ENCODE results near the gene CLIC4.
"Not testable (repeated sequence)": the region's sequence is repeated elsewhere in the genome, so short reads cannot be mapped to it uniquely, and the experiment has no call there.

CLIC4 gene

GRCh38 chr1:24745711-24746413 lies 615 bp downstream of the CLIC4 start:
- DNase-seq (ENCODE audit: low read depth in 2 of 2): peak in 1 of 2 experiments; percentile 4

GRCh38 chr1:24748191-24749121 lies 3.2 kb downstream of the CLIC4 start:
- no peak for DNase-seq (ENCODE audit: low read depth in 2 of 2)

DNA sequence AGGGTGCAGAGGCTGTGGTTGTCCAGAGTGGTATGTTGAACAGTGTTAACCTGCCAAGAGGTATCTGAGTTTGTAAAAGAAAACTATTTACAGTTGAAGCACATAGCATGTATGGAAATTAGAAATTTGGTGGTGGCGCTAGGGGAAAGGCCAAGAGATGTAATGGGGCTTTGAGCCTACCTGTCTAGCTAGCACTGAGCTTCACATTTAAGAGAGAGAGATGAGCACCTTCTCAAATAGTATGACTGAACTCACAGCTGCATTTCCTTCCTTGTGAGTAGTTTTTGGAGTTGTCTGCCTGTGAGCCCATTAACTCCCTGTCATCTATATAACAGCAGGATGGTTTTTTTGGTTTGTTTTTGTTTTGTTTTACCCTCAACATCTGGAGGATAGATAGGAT lies 4.0 kb downstream of the CLIC4 start:
- no peak for DNase-seq (ENCODE audit: low read depth in 2 of 2)

GRCh38 chr1:24749886-24750285 lies 4.6 kb downstream of the CLIC4 start:
- DNase-seq (ENCODE audit: low read depth in 2 of 2): no peak

DNA sequence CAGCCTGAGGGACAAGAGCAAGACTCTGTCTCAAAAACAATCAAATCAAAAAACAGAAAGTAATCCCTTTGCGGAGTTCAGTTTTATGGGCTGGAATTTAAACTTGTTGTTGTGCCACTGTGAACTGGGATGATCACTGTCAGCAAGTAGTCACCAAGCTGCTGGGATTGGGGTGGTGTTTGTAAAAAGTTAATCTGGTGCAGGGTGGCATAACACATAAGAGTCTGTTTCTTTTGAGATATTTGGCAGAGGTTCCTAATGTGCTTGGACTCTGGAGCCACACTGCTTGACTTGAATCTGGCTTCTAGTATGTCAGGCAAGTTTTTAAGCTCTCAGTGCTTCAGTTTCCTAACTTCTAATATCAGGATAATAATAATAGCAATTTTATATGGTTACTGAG lies 6.6 kb downstream of the CLIC4 start:
- no peak for DNase-seq (ENCODE audit: low read depth in 2 of 2)

- DNase-seq (ENCODE audit: low read depth in 2 of 2): no peak
Observed at GRCh38 chr1:24752305-24752704, 7.1 kb downstream of the CLIC4 start.

DNA sequence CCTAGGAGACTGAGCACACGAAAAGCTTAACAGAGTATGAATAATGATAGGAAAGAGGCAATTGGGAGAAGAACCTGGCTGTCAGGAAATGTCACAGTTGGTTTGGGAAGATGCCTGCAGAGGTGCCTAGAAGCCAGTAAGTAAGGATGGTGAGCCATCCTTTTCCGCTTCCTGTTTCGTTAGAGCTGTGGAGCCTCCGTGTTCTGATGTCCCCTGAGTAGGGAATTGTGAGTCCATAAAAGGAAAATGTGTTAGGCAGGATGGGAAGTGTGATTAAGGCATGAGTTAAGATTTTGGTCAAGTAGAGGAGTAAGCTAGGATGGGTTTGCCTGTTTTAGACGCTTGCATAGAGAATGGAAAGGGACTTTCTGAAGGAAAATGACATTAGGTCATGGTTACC lies 9.0 kb downstream of the CLIC4 start:
- DNase-seq (ENCODE audit: low read depth in 2 of 2): no peak

- DNase-seq (ENCODE audit: low read depth in 2 of 2): not testable (repeated sequence)
Observed at GRCh38 chr1:24755323-24755722, 10.1 kb downstream of the CLIC4 start.

GRCh38 chr1:24756395-24756794 lies 11.1 kb downstream of the CLIC4 start:
- DNase-seq (ENCODE audit: low read depth in 2 of 2): no peak

- DNase-seq (ENCODE audit: low read depth in 2 of 2): no peak
Observed at GRCh38 chr1:24759492-24759891, 14.2 kb downstream of the CLIC4 start.

- DNase-seq (ENCODE audit: low read depth in 2 of 2): no peak
Observed at GRCh38 chr1:24761582-24761981, 16.3 kb downstream of the CLIC4 start.

GRCh38 chr1:24762133-24762676 lies 17.0 kb downstream of the CLIC4 start:
- DNase-seq (ENCODE audit: low read depth in 2 of 2): no peak

DNA sequence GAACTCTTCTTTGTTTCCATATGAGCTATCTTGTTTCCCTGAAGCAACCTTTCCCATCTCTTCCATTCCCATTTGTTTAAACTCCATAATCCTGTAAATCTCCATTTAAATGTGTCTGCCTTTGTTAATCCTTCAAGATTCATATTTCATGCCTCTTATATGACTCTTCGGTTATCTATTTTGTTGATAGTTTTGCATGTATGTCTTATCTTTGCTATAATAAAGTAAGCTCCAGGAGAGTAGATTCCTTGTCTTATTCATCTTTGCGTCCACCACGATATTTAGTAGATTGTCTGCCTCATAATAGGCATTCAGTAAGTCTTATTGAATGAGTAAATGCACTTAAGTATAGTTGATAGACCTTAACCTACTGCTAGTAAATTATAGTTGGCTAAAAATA lies 18.4 kb downstream of the CLIC4 start:
- DNase-seq (ENCODE audit: low read depth in 2 of 2): no peak

GRCh38 chr1:24764439-24764838 lies 19.2 kb downstream of the CLIC4 start:
- DNase-seq (ENCODE audit: low read depth in 2 of 2): no peak

- DNase-seq (ENCODE audit: low read depth in 2 of 2): no peak
Observed at GRCh38 chr1:24764848-24765247, 19.6 kb downstream of the CLIC4 start.

GRCh38 chr1:24765308-24765988 lies 20.2 kb downstream of the CLIC4 start:
- DNase-seq (ENCODE audit: low read depth in 2 of 2): no peak

DNA sequence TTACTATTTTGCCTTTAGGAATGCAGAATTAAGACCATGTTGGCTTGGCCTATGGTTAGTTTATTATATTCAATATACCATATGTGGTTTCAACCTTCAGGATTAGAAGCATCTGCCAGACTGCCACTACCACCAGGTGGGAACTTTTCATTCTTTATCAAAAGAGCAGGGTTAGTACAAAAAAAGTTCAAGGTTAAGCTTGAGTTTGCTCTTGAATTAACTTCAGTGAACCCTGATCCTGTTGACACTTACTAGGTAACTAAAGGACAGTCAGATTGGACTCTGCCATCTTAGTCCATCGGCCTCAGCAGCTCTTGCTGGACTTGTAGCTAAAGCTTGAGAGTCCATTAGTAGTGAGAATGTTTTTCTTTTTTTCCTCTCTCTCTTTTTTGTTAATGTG lies 22.1 kb downstream of the CLIC4 start:
- no peak for DNase-seq (ENCODE audit: low read depth in 2 of 2)

- DNase-seq (ENCODE audit: low read depth in 2 of 2): no peak
Observed at GRCh38 chr1:24768873-24769605, 23.8 kb downstream of the CLIC4 start.

- DNase-seq (ENCODE audit: low read depth in 2 of 2): no peak
Observed at GRCh38 chr1:24769656-24770651, 24.7 kb downstream of the CLIC4 start.

- no peak for DNase-seq (ENCODE audit: low read depth in 2 of 2)
Observed at GRCh38 chr1:24770881-24771280, 25.6 kb downstream of the CLIC4 start.
